HG02763 (cell line): ENCODE data around the gene LIN52.
"Not testable (repeated sequence)": the region's sequence is repeated elsewhere in the genome, so short reads cannot be mapped to it uniquely, and the experiment has no call there.

Source experiments
- ATAC-seq: cut with Tn5 transposase; IDR thresholded peaks from one replicate; pipeline ENCODE4 v1.9.1; 2021; ENCODE audit warnings: mild to moderate bottlenecking, moderate library complexity; ENCODE audit not compliant: unreplicated experiment

Gene LIN52

DNA sequence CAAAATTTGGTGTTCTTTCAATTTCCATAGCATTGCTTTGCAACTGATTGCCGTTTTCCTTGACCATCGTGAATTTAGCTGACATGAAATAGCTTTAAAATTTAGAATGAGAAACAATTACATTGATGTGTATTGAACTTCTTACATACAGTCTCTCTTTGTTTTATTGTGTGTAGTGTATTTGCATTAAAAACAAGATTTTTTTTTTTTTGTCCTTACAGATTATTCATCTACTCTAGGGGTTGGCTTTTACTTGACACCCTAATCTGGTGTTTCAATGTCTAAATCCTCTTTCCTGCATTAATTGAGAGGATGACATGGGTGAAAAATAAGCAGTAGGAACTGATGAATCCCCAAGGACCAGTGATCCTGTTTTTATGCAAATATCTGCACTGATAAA, 20.6 kb downstream of the LIN52 start:
- no peak for ATAC-seq

DNA sequence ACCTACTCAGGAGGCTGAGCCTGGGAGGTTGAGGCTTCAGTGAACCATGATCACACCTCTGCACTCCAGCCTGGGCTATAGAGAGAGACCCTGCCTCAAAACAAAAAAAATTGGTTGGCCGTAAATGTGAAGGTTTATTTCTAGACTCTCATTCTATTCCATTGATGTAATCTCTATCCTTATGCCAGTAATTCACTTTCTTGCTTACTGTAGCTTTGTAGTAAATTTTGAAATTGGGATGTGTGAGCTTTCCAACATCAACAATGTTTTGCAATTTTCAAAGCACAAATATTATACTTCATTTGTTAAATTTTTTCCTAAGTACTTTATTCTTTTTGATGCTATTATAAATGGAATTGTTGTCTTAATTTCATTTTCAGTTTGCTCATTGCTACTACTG, 24.6 kb downstream of the LIN52 start:
- no peak for ATAC-seq

DNA sequence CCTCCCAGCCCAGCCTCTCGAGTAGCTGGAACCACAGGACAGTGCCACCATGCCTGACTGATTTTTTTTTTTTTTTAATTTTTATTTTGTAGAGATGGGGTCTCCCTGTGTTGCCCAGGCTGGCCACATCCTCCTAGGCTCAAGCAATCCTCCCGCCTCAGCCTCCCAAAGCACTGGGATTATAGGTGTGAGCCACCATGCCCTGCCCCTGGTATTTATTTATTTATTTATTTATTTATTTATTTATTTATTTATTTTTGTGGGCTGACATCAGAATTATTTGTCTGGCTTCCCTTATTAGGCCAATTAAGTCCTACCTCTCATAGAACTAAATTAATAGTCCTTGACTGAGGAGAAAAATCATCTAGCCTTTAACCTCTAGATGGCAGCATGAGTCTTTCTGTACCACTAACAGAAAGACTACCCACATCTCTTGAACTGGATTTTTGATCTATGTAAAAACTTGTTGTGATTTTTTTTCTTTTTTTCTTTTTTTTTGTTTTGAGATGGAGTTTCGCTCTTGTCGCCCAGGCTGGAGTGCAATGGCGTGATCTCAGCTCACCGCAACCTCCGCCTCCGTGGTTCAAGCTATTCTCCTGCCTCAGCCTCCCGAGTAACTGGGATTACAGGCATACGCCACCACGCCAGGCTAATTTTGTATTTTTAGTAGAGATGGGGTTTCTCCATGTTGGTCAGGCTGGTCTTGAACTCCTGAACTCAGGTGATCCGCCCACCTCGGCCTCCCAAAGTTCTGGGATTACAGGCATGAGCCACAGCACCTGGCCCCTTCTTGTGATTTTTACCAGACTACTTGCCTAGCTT, 26.9 kb downstream of the LIN52 start:
- not testable (repeated sequence) for ATAC-seq

DNA sequence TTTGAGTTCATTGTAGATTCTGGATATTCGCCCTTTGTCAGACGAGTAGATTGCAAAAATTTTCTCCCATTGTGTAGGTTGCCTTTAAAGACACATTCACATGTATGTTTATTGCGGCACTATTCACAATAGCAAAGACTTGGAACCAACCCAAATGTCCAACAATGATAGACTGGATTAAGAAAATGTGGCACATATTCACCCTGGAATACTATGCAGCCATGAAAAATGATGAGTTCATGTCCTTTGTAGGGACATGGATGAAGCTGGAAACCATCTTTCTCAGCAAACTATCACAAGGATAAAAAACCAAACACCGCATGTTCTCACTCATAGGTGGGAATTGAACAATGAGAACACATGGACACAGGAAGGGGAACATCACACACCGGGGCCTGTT, 40.7 kb downstream of the LIN52 start:
- not testable (repeated sequence) for ATAC-seq

DNA sequence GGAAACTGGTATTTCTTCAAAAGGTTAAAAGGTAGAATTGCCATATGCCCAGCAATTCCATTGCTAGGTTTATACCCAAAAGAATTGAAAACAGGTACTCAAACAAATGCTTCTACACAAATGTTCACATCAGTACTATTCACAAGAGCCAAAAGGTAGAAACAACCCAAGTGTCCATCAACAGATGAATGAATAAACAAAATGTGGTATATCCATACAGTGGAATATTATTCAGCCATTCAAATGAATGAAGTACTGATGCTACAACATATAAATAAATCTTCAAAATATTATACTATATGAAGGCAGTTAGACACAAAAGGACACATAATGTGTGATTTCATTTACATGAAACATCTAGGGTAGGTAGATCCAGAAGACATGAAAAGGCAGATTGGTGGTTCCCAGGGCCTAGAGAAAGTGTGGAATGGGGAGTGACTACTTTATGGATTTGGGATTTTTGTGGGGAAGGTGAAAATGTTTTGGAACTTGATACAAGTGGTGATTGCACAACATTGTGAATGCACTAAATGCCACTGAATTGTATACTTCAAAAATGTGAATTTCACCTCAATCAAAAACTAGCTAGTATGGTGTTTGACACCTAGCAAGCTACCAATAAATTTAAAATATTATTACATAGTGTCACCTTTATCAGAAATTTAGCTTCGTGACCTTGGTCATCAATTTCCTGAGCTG, 41.7 kb downstream of the LIN52 start:
- ATAC-seq: no peak

DNA sequence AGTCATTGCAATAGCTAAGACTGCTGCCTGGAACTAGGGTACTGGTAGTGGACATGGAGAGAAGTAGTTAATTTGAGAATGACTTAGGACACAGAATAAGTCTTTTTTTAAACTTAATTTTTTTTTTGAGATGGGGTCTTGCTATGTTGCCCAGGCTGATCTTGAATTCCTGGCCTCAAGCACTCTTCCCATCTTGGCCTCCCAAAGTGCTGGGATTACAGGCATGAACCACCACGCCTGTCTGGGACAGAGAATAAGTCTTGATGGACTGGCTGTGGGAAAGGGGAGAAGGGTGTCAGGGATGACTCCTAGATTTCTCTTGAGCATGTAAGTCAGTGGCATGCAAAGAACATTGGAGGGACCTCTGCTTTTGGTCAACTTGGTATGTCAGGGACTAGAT, 42.9 kb downstream of the LIN52 start:
- ATAC-seq: no peak

DNA sequence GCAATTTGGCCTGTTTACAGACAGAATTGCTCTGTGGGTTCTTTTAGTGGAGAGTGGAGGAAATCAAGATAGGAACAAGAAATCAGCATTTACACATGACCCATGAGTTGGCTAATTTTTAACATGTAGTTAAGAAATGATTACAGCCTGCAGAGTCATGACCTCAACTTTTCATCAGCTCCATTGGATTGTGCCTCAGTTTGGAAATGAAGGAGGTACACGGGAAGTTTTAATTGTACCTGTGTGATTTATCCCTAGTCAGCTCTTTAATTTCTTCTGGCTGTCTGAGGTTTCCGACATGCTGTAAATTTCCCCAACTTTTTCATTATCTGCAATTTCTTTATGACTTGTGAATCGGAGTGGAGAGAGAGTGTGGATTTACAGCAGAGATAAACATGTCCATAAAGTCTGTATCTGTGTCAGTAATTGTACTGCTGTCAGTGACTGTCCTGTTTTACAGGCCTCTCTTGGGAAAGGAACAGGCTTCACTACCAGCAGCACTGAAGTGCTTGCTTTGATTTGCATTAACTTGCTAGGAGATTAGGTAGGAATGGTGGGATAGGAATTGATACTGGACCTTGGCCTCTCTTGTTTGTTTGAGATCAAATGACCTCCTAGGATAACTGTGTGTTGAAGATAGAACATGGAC, 49.2 kb downstream of the LIN52 start:
- ATAC-seq: no peak

DNA sequence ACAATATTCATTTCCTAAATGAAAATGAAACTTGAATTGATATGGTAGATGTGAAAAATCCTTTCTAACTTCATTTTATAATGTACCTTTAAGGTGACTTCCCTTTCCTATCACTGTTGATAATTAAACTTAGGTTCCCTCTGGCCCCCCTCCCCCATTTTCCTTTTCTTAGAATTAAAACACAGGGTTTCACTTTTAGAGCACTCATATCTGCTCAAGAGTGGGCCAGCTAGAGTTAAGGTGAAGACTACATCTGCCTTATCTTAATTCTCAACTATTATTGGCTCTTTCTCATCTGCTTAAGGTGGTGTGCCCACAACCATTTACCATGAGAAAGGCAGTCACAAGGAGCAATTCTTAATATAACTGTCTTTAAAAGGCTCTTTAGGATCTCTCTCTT, 49.7 kb downstream of the LIN52 start:
- ATAC-seq: no peak

DNA sequence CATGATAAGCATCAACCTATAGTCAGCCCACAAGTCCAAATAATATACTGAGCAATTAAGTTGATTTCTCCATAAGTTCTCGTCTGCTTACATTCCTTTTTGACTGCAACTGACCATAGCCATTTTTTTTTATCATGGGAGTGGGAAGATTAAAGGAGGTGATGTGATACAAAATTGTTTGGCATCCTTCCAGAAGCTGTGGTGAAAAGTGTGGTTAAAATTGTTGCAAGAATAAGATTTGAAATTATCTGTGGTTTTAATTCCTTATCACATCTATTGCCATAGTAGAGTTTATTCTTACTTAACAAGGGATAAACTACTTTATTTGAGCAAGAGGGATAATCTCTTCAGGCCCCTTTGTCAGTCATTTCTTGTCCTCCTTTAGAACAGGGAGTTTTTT, 50.7 kb downstream of the LIN52 start:
- no peak for ATAC-seq

DNA sequence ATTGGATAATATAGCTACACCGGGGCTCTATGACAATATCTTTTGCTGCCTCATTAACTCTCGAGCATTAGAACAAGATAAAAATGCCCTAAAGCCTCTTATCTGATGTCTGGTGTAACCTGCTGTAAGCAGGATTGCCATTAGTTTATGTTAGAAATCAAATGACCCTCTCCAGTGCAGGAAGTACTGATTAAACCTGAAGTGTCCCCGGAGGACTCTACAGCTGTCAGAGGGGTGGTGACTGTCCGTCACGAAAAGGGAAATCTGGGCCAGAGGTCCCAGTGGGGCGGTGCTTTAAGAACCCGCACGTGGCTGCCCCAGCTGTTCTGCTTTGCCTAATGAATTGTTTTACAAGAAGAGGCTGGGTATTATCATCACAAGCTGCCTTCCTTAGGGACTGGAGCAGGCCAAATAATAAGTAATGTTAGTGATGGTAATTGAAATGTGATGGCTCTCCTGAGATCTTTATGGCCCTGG, 55.7 kb downstream of the LIN52 start:
- ATAC-seq: no peak

DNA sequence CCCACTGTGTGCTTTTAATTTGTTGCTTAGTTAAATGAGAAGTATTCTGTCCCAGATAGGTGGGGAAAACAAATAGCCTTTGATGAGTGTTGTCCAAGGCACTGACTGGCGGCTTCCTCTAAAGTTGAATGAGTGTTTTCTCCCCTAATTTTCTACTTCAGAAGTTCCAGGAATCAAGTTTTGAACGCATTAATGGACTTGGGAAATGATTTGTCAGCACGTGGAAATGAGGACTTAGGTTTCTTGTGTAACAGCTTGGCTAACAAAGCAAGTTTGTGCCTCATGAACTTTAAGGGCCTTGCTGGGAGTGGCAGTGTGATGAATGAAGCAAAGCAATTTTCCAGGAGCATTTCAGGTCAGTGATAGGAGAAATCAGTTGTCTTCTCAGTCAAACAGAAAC, 56.9 kb downstream of the LIN52 start:
- ATAC-seq: no peak

DNA sequence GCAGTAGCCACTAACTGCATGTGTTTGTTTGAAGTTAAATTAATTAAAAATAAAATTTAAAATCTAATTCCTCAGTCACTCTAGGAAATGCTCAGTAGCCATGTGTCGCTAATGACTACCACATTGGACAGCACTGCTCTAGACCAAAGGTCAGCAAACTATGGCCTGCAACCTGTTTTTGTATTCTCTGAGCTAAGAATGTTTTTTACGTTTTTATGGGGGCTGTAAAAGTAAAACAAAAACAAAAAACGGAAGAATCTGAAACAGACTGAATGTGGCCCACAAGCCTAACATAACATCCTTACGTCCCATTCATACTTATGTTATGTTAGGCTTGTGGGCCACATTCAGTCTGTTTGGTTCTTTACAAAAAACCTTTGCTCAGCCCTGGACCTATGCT, 57.8 kb downstream of the LIN52 start:
- ATAC-seq: no peak

DNA sequence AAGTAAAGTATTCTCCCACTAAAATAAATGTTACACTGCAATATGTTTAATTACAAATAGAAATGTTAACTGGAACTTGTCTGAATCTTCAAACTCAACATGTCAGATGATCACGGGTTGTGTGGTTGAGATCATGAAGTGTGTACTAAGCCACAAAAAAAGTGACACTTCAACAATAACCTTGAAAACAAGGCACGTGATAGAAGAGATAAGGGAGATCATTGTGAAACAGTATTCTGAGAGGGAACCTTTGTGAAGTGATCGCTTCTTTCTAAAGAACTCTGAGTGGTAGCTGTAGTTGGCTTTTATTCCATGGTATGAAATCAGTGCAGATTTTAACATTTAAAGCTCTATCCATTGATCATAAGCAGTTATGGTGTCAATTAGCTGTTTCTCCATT, 60.0 kb downstream of the LIN52 start:
- no peak for ATAC-seq

DNA sequence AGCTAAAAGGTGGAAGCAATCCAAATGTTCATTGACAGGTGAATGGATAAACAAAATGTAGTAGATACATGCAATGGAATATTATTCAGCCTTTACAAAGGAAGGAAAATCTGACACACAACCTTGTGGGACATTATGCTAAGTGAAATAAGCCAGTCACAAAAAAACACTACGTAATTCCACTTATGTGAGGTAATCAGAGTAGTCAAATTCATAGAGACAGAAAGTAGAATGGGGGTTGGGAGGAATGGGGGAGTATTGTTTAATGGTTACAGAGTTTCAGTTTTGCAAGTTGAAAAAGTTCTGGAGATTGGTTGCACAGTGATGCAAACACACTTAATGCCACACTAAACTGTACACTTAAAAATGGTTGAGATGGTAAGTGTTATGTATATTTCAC, 62.8 kb downstream of the LIN52 start:
- ATAC-seq: no peak

DNA sequence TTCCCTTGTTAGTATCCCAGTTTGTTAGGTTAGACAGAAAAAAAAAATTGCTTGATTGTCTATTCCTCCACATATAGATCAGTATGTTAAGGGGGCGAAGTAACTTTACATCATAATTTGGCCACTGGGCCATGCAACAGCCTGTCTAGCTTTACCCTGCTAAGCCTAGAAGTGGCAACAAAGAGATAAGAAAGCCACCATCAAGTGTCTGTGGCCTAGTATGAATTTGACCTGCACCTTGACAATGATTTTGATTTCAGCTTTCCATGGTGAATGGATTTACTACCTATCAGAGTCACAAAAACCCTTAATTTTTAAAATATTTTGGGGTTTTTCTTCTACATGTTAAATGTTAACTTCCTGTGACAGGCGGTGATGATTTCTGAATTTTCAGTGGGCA, 63.9 kb downstream of the LIN52 start:
- ATAC-seq: no peak

DNA sequence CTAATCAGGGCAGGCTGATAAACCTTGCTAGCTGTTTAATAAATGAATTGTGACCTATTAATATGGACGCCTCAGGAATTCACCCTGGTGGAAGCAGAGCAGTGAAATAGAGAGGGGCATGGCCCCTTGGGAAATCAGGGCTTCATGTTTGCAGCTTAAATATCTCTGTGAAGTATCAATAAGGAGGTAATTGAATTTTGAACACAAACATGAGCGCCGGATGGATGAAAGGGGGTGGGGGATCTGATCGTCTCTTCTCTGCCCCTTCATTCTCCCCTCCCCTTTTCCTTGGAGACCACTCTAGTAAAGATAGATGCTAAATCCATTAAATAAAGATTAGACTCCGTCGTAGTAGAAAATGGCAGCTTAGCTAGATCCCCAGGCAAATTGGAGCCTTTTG, 70.5 kb downstream of the LIN52 start:
- ATAC-seq: no peak

DNA sequence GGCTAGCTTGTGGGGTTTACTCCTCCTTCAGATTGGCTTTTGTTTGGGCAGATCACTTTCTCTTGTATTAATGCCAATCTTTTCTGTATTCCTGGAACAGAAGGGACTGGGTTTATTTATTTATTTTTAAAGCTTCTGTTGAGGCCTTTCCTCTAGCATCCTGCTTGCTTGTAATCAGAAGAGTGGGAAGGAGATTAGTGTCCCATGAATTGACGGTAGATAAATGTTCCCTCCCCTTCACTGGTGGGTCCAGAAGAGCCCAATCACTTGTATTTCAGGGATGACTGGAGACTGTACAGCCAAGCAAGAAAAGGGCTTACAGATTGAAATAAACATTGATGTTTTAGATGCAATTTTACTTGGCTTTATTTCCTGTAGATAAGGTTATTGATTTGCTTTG, 71.0 kb downstream of the LIN52 start:
- no peak for ATAC-seq

DNA sequence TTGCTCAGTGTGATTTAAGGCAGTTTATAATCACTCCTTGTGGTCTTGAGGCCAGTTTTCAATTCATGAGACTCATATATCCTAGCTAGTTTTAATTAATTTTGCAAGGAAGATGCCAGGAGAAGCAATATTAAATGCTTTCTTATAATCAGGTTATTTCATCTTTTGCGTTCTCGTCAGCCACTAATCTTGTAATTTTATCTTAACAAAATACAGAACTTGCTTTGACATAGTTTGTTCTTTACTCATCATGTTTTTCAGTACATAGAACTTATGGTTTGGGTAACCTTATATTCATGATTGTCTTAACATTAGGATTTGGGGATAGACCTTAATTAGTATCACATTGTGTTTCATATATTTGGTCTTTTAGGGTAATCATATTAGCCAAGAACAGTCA, 76.0 kb downstream of the LIN52 start:
- no peak for ATAC-seq

DNA sequence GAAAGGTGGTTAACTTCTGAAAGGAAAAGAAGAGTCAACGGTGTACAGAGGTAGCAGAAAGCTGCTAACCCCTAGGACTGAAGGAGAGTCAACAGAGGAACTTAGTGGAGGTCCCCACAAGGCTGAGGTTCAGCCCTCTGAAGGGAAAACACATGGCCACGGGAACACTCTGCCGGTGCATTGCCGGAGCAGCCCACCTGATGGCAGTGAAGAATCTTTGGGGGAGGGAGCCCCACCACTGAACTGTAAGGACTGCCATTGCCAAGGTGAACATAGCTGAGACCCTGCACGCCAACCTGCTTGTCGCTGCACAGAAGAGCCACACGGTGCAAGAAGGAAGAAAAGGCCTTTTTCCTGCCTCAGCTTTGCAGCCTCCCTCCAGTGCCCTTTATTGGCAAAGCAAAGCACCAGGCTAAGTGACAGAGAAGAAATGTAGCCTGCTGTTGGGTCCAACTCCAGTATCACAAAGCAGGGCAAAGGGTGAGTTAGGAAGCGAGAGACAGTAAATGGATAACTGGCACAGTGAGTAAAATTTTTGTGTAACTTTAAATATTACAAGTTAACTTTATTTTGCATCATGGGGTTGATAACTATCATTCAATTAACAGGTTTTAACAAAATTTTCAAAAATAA, 76.9 kb downstream of the LIN52 start:
- ATAC-seq: no peak

DNA sequence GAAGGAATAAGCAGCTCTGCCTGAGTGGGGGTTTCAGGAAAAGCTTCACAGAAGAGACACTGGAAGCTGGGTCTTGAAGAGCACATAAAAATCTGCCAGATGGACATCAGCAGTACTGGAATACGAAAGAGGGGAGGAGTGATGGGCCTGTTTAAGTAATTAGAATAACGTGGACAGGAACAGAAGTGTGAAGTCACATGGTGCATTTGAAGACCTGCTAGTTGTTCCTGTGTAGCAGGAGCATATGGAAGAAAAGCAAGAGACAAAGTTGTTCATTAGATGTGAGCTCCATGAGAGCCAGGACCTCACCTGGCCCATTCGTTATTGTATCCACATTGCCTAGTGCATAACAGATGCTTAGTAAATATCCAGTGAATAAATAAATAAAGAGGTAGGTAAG, 85.2 kb downstream of the LIN52 start:
- no peak for ATAC-seq

DNA sequence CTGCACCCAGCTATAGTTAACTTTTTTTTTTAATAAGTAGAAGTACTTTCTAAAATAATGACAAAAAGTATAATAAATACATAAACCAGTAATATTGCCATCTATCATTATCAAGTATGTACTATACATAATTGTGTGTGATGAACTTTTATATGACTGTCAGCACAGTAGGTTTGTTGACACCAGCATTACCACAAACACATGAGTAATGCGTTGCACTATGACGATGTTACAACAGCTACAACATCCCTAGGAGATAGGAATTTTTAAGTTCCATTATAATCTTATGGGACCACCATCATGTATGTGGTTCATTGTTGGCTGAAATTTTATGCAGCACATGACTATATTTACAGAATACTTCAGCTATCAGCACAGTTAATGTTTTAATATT, 91.6 kb downstream of the LIN52 start:
- no peak for ATAC-seq

DNA sequence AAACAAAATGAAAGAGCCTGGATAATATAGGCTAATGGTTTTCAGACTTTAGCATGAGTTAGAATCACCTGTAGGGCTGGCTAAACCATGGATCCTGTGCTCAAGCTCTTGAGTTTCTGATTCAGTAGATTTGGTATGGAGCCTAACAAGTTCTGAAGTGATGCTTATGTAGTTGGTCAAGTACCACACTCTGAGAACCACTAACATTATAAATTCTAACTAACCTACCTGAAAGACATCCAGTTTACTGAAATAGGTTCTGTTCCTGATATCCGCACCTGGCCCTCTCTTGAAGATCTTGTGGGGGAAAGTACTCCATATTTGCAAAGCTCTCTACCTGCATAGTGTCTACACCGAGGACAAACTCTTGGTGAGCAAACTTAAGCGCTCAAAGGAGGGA, 95.1 kb downstream of the LIN52 start:
- ATAC-seq: no peak
